Fibroblast of mammary gland (primary cell): ENCODE results near the gene PRPS2.
A peak's percentile ranks its signal among the peaks of the same experiment; 100 is the strongest.

ENCODE experiments used
- DNase-seq: peaks from one replicate; pipeline ENCODE4 v3.0.0-alpha.2; 2010; ENCODE audit warnings: low read depth
- H3K4me3 ChIP-seq: 2 replicates; pipeline ENCODE4 v1.5.1; 2011; ENCODE audit warnings: low read depth, mild to moderate bottlenecking, low read length, moderate library complexity; ENCODE audit not compliant: control insufficient read depth
- TF ChIP-seq, protein P1 (sequence below): conservative IDR thresholded peaks from 2 replicates; pipeline ENCODE4 v1.5.1; 2011; ENCODE audit warnings: low read depth, low read length, inconsistent platforms; ENCODE audit not compliant: control insufficient read depth, insufficient read depth

PRPS2 gene

DNA sequence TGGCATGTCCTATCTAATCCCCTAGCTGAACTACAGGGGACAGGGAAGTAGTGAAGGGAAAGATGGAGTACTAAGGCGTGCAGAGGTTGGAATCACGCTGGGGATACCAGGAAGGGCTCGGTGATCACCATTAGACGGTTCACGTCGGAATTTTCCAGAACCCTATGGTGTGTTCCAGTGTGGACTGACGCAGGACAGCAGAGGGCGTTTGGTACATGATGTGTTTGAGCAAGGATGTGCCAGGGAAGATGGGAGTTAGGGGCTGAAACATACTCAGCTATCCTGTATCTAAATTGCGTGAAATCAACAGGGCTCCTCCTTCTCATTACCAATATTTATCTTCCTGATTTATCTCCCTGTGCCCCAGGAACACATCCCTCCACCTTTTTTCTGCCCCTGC, 33.7 kb downstream of the PRPS2 start:
- DNase-seq, result peak; percentile 4
- TF ChIP-seq, protein P1, sequence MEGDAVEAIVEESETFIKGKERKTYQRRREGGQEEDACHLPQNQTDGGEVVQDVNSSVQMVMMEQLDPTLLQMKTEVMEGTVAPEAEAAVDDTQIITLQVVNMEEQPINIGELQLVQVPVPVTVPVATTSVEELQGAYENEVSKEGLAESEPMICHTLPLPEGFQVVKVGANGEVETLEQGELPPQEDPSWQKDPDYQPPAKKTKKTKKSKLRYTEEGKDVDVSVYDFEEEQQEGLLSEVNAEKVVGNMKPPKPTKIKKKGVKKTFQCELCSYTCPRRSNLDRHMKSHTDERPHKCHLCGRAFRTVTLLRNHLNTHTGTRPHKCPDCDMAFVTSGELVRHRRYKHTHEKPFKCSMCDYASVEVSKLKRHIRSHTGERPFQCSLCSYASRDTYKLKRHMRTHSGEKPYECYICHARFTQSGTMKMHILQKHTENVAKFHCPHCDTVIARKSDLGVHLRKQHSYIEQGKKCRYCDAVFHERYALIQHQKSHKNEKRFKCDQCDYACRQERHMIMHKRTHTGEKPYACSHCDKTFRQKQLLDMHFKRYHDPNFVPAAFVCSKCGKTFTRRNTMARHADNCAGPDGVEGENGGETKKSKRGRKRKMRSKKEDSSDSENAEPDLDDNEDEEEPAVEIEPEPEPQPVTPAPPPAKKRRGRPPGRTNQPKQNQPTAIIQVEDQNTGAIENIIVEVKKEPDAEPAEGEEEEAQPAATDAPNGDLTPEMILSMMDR, result peak; percentile 6
- no peak overlapping the region for H3K4me3 ChIP-seq

DNA sequence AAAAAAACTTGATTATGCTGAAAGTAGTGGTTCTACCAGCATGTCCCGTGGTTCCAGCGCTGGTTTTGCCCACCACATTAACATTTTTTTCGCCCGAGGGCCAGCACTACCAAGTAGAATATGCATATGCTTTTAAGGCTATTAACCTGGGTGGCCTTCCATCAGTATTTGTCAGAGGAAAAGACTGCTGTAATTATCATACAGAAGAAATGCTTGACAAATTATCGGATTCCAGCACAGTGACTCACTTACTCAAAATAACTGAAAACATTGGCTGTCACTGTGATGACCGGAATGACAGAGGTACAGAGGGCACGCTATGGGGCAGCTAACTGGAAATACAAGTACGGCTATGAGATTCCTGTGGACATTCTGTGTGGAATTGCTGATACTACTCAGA, 34.6 kb downstream of the PRPS2 start:
- H3K4me3 ChIP-seq, result no peak overlapping the region
- no peak for DNase-seq
- TF ChIP-seq, protein P1, result no peak

DNA sequence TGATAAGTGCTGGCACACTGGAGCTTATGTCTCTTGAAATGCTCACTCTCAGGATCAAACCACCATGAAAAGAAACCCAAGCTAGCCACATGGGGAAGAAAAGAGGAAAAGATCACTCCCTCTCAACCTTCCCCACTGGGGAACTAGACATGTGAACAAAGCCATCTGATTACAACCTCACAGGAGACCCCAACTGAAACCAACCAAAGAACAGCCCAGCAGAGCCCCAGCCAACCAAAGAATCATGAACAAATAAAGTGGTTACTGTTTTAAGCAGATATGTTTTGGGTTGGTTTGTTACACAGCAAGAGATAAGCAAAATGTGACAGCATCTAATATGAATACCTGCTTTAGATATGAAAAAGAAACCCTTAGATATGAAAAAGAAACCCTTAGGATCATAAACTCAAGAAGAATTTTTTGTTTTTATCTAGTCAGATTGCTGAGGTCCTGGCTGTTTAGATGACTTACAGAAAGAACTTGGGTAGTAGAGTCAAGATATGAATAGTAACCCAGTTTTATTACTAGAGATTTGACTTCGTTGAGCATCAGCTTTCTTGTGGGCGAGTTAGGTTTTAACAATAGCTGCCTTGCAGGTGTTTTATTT, 52.0 kb downstream of the PRPS2 start:
- no peak overlapping the region for H3K4me3 ChIP-seq
- TF ChIP-seq, protein P1, result no peak
- DNase-seq, result no peak

DNA sequence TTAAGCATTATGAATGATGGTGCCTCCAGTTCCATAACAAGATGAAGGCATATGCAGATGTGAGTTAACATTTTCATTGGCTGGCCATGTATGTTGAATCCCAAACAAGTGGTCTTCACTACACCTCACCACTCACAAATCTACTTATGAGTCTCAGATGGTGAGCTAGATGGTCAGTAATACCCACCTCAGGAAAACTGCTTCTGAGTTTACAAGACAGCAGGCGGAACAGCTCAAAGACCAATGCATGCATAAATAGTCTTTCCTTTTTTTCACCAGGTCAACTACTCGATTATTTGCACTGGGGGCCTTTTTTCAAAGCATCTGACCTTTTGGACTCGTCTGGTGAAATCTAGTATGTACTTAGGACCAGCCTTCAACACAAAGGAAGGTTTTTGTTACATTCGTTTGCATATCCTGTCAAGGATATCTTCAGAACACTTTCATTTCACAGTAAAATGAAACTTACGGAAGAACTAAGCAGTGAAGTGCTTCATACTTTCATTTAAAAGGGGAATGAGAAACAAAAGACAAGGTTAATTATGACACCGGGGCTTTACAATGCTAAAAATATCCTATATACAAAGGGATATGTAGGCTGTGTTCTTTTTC, 52.6 kb downstream of the PRPS2 start:
- no peak overlapping the region for H3K4me3 ChIP-seq
- DNase-seq, result no peak
- TF ChIP-seq, protein P1, result no peak

DNA sequence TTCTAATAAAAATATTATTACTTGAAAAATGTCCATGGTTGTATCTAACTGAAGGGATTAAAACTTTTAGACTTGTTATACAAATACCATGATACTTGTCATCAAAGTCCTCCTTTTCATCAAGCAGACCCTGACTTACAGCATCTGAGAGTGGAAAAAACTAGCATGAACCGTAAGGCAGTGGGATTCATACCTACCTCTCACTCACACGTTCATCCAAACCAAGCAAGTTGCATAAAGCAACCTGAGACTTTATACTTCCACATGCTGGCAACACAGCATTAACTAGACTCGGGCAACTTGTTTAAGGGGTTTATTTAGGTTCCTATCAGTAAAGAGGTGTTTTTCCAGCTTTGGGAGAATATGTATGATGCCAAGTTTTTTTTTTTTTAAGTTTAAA, 53.1 kb downstream of the PRPS2 start:
- TF ChIP-seq, protein P1, result no peak
- no peak for DNase-seq
- H3K4me3 ChIP-seq, result no peak overlapping the region

DNA sequence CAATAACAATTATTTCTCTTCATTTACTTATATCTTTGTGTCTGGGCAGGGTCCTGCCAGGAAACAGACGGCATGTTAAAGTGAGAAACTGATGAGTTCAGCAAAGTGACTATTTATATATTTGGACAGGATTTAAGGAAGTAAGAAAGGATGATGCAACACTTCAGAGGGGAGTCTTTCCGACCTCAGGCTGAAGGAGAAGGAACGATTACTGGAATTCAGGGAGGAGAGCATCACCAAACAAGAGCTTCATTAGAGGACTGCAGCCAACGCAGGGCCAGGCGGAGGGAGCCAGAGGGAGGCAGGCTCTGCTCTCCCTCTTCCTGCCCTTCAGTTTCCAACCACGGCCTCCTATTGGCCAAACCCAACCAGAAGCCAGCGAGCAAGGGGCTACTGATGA, 74.1 kb downstream of the PRPS2 start:
- TF ChIP-seq, protein P1, result no peak
- no peak for DNase-seq

More for the DNA sequence above, 74.1 kb downstream of the PRPS2 start:
- H3K4me3 ChIP-seq, result no peak overlapping the region
